NCI-H1048 (cell line): ENCODE results near the gene PEX13.
"Not testable (repeated sequence)": the region's sequence is repeated elsewhere in the genome, so short reads cannot be mapped to it uniquely, and the experiment has no call there.

ENCODE experiments used
- DNase-seq: peaks from one replicate; lab custom pipeline; 2025; lab: John Stamatoyannopoulos, UW

PEX13 gene, protein sequence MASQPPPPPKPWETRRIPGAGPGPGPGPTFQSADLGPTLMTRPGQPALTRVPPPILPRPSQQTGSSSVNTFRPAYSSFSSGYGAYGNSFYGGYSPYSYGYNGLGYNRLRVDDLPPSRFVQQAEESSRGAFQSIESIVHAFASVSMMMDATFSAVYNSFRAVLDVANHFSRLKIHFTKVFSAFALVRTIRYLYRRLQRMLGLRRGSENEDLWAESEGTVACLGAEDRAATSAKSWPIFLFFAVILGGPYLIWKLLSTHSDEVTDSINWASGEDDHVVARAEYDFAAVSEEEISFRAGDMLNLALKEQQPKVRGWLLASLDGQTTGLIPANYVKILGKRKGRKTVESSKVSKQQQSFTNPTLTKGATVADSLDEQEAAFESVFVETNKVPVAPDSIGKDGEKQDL

DNA sequence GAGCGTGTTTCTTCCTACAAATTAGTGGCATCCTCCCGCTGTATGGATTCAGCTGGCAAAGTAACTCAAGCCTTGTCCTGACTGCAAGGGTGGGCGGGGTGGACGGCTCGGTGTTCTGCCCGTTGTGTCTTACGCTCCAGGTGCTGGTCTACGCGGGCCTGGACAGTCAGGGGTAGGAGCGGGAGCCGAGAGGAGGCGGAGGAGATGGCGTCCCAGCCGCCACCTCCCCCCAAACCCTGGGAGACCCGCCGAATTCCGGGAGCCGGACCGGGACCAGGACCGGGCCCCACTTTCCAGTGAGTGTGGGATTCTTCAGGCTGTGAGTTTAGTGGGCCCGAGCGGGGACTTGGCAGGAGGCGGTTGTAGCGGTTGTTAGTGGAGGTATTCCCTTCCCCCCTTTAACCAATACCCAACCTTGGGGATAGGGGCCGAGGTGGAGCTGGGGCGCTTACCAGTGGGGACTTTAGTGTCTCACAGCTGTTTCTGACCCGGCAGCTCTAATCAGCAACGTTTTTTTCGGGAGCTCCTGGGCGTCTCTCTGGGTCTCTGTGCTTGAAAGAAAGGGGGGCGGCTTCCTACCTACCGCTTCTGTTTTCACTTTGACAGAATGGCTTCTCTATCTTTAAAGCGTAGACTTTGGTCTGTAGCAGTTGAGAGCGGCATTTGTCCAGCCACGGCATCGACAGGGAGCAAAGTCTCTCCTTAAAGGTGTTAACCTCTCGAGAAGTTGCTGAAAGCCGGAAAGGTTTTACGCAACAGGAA, at the start of gene PEX13, which contains the start of gene PUS10:
Gene PEX13, plus strand, starts transcription at position 165 of the 762 bp plus-strand sequence. Its CDS starts 40 bp downstream, at position 205.
Gene PUS10, minus strand, starts transcription at position 700 of the 762 bp plus-strand sequence. CDS start 6,365 bp downstream, outside the sequence.
- DNase-seq, result peak; percentile 32

DNA sequence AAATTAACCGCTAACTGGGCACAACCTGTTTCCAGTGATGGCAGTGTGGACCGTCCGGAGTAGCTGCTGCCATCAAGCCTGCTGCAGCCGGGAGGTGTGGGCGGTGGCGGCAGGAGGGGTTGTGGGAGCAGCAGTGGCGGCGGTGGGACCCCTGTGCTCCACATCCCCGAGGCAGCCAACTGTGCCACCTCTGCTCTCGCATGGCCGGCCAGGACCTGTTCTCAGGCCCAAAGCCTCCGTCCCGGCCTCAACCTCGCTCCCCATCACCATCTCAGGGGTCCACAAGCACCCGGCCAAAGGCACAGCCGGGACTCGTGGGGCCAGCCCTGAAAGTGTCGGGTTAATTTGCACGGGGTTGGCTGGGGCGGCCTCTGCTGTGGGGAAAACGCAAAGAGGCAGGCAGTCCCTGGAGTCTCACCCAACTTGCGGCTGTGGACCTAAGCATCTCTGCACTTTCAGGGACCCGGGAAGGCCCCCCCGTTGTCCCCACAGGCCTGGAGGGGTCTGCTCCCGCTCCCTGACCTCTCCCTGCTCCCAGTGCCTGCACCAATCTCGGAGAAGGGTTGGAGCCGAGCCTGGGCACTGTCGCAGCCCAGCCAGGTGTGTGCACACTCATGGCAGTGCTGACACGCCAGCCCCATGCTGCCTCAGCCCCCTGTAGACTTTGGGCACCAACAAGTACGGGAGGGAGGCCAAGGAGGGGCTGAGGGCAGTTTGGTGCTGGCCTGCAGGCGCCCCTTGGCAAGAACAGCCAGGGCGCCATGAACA, 44.4 kb upstream of the PEX13 start:
- DNase-seq, result no peak

DNA sequence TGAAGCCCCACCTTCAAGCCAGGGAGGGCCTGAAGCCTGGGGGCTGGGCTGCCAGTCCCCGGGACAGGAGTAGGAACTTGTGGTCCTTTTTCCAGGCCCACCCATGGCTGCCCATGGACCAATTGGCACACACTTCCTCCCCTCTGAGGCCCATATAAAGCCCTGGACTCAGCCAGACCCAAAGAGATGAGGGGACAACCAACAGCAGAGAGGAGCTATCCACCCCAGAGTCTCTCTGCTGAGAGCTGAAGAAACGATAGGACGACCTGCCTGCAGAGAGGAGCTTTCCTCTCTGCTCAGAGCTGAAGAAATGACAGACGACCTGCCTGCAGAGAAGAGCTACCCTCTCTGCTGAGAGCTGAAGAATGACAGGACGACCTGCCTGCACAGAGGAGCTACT, 43.8 kb upstream of the PEX13 start:
- no peak for DNase-seq

DNA sequence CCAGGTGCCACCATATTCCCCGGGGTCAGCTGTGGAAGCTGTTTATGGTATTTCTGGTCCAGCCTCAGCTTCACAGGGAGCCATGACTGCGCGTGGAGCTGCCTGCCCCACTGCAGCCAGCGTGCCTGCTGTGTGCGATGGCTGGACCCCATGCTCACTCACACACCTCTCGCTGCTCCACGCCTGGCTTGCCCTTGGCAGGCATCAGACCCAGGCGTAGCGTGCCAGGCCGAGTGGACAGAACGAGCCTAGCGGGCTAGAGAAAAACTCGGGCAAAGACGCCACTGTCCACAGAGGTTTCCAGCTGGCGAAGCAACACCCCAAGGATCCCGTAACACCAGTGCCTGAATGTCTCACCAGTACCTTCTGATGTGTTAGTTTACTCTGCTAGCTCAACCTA, 42.9 kb upstream of the PEX13 start:
- no peak for DNase-seq

DNA sequence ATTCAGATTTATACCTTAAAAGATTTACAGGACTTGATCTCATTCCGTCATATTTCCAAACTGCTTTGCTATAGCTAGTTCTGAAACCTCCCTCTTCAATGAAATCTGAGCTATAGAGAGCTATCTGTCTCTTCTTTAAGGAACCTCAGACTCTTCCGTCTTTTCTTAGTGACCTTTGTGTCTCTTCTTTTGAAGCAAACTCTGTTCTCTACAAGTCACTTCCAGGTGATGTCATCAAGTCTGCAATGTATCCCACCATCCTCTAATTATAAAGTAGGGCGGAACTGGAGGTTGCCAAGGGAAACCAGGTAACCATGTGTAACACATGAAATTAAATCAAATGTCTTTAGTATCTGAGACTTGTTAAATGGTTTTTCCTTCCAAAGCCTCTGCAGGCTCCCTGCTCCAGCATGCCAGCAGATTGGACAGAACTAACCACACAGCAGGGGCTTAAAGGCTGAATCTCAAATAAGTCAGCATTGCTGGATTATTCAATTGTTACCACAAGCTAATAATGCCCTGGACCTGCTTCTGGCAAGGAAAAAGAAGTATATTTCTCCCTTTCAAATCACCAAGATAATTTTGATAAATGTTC, 41.2 kb upstream of the PEX13 start:
- no peak for DNase-seq

DNA sequence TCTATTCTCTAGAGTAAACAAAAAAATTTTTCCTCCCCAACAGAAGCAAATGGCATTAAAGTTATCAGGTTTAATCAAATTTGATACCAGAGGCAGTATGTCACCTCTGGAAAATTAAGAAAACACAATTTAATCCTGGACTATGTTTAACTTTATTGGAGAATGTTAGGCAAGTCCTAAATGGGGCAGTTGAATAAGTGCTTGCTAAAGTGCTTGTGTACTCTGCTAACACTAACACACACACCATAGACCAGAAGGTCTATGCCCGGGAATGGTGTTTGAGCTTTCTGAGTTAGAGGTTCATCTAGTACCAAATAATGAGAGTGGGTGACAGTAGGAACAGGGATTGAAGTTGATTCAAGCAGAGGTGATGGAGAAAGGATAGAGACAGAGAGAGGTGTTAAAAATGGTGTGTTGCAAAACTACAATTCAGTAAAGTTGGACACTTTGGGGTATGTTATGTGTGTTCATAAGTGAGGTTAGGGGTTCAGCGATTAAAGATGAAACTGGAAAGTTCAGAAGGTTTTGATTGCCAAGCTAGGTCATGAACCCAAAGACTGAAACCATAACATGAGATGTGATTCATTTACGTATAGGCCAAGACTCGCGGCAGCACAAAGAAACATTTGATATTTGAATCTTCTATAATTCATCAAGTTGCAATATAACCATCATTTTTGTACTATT, 40.5 kb upstream of the PEX13 start:
- no peak for DNase-seq

DNA sequence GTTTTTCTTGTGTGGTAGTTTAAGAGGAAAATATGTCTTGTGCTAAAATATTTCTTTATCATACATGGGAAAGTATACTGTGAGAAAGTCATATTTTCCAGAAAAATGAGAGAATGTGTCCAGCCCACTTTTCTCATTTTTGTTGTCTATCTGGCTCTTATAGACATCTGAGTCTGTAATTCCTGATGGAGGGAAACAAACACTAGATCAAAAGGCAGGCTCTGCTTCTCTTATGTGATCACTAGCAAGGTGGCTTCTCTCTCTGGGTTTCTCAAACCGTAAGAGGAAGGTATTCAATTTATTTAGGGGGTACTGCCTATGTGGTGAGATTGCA, 40.0 kb upstream of the PEX13 start:
- DNase-seq, result no peak

DNA sequence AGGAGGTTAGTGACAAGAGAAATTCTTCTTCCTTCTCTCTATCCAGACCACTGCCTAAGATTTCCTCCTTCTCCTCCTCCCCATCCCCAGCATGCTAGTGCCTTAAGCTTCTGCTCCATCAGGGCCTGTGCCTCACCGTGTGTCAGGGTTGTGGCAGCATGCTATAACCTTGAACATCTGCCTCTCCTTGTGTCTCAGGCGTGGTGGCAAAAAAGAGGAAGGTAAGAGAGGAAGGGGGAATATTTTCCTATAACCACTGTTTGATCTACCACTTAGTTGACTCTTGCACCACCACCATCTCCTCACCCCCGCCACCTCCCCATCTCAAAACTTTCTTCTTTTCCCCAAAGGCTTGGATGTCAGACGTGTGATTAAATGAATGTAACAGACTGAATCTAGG, 38.3 kb upstream of the PEX13 start:
- DNase-seq, result no peak

DNA sequence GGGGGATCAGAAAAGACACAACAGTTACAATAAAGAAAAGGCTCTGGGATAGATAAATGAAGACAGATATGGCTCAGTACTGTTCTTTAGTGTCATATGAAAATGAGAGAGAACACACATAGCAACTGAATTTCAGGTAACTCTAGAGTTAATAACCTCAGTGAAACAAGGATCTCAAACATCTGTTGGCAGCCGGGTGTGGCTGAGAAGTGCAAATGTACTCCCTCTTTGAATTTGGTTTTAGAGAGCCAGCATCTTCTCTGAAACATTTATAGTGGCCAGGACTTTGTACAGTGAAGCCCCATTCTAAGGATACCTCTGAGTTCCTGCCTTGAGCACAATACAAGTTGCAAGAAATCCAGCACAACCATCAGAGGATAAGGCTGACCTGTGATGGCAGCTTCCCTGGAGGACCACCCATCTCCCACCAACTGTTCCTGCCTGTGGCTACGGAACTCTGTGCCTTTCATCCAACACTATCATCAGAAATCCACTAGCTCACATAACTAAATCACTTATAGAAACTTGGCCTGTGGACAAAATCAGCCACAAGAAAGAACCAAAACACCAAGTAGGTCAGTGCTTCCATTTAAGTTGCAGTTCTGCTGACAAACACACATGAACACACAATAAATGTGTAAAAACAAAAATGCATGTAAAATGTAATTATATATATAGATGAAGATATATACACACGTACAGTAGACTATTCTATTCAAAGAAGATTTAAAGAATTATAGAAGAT, 37.3 kb upstream of the PEX13 start:
- DNase-seq, result no peak

DNA sequence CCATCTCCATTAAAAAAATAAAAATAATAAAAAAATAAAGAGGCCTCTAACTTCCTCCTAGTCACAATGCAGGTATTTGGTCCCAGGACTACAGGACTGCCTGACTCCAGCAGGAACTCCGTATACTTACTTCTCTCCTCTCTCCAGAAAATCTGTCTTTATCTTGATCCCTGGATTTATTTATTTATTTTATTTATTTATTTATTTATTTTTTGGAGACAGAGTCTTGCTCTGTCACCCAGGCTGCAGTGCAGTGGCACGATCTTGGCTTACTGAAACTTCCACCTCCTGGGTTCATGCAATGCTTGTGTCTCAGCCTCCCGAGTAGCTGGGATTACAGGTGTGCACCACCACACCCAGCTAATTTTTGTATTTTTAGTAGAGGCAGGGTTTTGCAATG, 35.5 kb upstream of the PEX13 start:
- not testable (repeated sequence) for DNase-seq

DNA sequence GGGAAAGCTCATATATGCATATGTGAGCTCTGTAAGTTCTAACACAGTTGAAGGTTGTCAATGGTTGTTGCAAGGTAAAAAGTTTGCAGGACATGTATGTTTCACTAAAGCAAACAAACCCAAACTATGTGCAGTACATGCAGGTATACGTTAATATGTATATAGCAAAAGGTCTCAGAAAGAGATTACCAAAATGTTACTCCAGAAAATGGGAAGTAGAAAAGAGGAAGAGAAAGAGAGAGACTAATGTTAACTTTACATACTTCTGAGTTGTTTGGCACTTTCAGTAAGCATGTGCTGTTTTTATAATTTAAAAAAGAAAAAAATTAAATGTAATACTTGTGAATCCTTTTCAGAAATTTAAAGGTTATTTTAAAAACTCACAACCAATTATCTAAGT, 32.8 kb upstream of the PEX13 start:
- DNase-seq, result no peak

DNA sequence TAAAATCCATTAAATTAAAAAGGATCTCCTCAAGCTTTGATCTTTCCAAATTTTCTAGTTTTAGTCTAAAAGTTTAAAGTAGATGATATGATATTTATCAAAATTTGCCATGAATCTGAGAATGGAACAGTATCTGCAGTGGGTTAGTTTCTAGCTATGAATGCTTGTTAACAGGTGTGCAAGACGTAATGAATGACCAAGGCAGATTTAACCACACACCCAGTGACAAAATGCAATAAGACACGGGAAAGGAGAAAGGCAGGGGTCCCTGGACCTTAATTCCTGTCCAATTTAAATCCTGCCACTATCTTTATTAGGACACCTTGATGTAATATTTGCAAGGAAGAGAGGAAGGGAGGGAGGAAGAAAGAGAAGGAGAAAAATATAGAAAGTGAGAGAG, 30.5 kb upstream of the PEX13 start:
- no peak for DNase-seq

DNA sequence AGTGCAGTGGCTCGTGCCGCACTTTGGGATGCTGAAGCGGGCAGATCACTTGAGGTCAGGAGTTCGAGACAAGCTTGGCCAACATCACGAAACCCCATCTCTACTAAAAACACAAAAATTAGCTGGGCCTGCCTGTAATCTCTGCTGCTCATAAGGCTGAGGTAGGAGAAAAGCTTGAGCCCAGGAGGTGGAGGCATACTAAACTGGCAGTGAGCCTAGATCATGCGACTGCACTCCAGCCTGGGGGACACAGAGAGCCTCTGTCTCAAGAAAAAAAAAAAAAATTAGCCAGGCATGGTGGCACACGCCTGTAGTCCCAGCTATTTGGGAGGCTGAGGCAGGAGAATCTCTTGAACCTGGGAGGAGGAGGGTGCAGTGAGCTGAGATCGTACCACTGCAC, 29.9 kb upstream of the PEX13 start:
- DNase-seq, result not testable (repeated sequence)

DNA sequence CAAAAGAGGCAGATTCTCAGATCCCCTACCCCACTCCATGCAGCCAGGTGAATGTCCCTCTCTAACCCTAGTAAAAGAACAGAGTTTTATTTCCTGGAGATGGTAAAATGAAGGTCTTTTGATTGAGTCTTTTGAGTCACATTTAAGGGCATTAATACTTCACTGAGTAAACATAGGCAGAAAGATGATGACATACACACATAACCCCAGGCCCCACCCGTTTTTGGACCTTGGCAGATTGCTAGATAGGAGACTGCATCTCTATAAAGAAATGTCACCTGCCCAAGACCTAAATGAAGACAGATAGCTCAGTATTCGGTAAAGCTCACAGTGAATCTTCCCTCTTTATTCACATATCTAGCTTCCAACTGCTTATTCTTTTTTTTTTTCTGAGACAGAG, 28.3 kb upstream of the PEX13 start:
- DNase-seq, result no peak

DNA sequence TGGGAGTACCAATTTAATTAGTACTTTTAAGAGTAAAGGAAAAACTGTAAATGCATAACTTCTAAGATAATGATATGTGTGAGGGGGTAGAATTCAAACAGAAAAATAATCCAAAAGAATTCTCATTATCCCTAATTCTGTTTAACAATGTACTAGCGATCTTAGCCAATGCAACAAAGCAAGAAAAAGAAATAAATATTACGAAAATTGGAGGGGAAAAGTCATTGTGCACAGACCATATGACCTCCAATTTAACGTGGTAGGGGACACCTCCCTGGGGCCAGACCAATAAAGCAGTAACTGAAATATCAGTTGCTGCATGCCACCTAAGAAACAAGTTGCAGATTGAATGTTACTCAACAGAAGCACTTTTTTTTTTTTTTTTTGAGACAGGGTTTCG, 25.9 kb upstream of the PEX13 start:
- no peak for DNase-seq

DNA sequence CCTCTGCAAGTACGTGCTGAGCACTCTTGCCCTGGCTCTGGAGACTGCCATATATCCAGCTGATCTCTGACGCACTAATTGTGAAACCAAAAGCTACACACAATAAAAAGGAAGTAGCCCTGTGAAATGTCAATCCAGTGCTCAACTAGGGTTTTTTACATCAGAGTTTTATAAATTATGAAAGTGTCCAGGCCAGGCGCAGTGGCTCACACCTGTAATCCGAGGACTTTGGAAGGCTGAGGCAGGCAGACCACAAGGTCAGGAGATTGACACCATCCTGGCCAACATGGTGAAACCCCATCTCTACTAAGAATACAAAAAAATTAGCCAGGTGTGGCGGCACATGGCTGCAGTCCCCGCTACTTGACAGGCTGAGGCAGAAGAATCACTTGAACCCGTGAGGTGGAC, 24.5 kb upstream of the PEX13 start:
- DNase-seq, result no peak

DNA sequence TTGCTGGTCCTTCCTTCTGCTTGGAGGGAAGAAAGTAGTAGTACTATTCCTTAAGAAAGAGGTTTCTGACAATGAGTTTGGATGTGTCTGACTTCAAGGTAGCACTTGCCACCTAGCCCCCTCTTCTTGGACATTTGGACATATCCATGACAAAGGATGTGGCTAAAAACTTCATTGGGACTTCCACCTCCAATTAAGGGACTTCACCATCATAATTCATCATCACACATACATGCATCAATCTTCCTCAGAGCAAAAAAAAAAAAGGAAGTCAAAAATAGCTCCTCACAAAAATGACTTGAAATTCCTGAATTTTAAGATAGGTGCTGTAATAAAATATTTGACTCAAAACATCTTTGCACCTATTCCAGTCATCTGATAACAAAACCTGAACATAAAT, 23.4 kb upstream of the PEX13 start:
- no peak for DNase-seq

DNA sequence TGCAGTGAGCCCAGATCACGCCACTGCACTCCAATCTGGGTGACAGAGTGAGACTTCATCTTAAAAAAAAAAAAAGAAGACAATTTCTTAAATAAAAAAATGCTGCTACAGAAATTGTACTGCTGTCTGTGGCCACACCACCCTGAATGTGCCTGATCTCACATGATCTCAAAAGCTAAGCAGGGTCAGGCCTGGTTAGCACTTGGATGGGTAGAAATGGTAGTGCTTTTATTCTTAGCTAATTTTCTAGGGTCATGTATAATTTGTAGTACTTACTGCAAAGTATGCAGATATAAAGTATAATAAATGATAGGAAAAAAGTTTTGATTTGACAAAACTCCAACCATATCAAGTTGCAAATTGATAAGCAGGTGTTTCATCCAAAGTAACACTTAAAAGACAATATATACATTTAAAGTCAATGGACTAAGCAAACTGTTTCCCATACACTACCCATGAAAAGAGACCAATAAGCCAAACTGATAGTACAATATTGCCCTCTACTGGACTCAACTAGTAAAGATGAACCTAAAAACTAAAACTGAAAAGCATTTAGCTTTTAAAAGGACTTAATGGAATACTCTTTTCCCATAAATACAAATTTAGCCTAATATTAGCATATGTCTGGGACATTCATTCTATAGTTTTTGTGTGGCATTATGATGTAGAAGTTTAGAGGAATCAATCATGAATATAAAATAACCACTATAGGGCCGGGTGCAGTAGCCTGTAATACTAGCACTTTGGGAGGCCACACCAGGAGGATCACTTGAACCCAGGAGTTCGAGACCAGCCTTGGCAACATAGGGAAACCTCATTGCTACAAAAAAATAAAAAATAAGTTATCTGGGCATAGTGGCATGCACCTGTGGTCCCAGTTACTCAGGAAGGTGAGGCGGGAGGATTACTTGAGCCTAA, 18.6 kb upstream of the PEX13 start:
- DNase-seq, result peak; percentile 40

DNA sequence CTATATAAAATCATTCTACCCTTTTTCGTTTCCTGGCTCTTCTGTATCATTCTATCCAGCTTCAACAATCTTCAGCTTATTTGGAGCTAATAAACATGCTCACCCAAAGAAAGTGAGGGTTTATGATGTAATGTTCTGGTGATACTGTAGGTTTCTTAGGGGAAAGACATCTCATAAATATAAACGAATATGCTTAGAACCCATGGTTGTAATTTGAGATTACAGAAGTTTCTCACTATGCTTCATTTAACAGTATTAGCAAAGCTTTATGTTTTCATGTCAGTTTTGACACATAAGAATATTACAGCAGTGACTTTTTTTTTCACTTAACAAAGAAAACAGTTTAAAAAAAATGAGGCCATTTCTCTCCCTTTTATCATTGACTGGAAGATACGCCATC, 11.8 kb upstream of the PEX13 start:
- no peak for DNase-seq
